8988T (cell line): Measurements from ENCODE around the gene SLC12A8.

Experiments used
- DNase-seq: peaks from one replicate; pipeline ENCODE4 v3.0.0; 2011

Gene SLC12A8

DNA sequence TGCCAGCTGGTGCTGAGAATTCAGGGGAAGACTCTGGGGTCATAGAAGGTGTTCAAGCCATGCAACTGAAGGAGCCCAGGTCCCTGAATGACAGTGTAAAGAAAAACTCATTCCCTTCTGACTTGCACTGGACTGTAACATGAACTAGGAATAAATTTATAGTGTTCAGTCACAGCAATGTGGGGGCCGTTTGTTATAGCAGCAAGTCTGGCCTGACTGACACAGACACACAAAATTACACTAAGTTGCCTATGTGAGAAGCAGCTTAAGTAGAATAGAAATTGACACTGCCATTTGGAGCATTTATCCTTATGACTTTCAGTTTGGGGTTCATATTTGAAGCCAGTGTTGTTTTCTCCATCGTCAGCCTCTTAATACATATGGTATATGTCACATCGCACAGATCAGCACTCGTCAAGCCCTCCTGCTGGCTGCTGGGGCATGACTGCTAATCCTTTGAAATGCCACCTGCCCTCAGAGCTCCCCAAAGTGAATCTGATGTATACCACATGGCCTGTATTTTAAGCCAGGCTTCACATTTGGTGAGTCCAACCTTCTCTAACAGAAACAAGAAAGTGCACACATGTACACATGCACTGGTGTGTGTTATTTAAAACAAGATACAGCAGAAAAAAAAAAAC lies 139.7 kb downstream of the SLC12A8 start:
- DNase-seq: no peak

DNA sequence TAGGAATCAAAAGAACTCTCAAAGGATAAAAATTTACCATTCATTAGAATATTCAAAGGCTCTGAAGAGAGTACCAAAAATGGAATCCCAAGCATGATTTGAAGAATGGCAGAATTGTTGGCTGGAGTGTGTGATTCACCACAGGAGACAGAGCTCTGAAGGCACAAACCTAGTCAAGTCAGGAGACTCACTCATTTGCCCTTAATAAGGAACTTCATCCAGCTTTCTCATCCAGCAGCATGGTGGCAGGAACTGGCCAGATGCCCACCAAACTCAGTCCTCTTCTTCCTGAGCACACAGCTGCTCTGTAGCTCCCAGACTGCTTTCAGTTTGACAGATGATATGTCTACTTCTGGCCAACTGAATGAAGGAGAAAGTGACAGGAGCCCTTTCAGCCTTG lies 140.2 kb downstream of the SLC12A8 start:
- DNase-seq: no peak

DNA sequence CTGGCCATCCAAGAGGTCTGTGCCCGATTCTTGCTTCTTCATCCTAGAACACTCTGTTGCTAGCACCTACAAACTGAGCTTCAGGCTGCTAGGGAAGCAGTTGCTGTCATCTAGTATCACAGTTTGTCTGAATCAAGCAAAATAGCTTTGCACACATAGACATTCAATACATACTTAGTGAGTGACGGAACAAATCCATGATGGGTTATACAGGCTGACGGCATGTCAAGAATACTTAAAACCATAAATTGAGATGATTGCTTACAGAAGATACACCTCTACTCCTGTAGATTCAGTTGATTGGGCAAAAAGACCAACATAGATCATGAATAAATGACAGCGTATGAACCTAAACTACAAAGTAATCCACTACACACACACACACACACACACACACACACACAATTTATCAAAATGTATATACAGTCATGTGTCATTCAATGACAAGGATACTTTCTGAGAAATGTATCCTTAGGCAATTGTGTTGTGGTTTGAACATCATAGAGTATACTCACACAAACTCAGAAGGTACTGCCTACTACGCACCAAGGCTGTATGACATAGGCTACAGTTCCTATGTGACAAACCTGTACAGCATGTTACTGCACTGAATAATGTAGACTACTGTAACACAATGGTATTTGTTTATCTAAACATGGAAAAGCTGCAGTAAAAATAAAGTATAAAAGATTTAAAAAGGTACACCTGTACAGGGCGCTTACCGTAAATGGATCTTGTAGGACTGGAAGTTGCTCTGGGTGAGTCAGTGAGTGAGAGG lies 142.4 kb downstream of the SLC12A8 start:
- no peak for DNase-seq

DNA sequence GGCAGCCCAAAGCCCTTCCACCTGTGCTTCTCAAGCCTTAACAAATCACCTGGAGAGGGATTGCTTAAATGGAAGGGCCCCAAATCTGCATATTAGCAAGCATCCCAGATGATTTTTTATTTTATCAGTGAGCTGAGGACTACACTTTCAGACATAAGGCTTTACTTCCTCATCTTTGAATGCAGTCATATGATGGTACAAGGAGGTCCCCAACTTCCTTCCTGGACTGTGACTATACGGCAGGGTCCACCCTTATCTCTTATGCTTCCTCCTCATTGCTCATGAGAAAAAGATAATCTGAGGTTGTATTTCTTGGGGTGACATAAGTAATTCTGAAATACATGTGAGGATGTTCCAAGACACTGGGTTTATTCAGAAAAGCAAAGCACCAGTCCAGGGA lies 143.1 kb downstream of the SLC12A8 start:
- DNase-seq: no peak

DNA sequence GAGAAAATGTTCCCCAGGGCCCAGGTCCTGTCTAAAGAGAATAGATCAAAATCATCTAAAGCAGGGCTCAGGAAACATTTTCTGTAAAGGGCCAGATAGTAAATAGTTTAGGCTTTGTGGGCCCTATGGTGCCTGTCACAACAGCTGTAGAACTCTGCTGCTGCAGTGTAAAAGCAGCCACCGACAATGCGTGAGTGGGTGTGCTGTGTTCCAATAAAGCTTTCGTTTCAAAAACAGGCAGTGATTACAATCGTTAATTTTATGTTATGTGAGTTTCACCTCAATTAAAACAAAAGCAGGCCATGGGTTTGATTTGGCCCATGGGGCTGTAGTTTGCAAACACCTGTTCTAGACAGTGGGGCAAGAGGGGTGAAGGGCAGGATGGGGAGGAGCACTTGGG lies 144.3 kb downstream of the SLC12A8 start:
- DNase-seq: no peak

DNA sequence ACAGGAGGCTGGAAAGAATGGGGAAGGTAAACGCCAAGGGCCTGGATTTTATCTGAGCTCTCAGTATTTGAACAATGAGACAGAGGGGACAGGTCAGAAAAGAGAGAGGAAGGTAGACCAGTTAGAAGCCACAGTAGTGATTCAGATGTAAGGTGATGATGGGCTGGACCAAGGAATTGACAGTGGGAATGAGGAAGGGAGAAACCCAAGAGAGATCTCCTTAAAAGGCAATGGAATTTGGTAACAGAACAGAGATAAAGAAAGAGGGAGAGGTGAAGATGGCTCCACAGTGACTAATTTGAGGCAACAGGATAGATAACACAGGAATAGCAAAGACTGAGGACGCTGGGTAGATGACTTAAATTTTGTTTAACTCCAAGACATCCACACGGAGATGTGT lies 145.3 kb downstream of the SLC12A8 start:
- DNase-seq: no peak

DNA sequence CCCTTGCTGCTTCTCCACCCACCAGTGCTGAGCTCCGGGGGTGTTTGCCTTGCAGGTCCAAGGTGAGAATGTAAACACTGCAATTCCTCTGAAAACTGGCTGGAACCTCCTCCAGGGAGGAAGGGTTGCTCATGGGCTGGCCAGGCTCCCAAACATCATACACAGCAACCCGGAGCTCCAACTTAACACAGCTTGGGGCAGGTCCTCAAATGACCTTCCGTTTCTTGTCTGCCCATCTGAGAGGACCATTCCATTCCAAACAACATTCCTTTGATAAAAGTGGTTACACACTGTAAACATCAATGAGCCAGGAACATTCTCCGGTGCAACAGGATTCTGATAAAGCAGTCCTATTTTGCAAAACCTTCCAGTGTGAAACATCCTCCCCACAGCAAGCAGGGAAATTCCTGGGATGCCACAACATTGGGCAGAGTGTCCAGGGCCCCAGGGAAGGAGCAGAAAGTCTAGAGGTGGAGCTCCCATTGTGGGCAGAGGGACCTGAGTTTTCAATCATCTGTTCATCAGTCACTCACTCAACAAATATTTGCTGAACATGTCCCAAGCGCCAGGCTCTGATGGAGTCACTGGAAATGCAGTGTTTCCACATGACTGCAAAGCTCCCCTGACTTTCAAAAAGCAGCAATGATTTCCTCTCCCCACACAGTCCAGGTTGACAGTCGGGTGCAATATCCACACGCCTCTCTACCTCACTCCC lies 149.5 kb downstream of the SLC12A8 start:
- peak; percentile 50 for DNase-seq

DNA sequence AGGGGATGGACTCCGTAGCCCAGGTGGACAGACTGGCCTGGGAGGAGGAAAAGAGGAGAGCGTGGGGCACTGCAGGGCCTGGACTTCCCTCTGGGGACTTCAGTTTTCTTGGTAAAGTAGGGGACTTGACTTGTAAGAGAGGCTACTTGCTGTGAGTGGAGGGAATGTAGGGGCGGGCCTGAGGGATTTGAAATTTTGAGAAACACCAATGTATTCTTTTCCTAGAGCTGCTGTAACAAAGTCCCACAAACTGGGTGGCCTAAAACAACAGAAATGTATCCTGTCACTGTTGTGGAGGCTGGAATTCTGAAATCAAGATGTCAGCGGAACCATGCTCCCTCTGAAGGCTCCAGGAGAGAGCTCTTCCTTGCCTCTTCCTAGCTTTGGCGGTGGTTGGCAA lies 150.9 kb downstream of the SLC12A8 start:
- DNase-seq: no peak

DNA sequence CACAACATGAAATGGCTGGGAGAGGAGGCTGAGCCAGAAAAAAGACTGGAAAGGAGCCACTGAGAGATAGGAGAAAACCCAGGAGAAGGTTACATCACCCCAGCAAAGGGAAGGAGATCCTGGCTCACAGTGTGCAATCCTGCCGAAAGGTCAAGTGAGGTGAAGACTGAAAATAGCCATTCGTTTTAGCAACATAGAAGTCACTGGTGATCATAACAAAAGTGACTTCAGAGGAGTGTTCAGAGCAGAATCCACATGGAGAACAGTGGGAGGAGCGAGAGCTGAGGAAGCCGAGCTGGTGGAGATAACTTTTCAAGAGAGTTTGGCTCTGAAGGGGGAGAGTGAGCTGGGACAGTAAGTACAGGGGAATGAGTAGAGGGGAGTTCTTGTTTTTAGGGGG lies 151.4 kb downstream of the SLC12A8 start:
- DNase-seq: no peak

DNA sequence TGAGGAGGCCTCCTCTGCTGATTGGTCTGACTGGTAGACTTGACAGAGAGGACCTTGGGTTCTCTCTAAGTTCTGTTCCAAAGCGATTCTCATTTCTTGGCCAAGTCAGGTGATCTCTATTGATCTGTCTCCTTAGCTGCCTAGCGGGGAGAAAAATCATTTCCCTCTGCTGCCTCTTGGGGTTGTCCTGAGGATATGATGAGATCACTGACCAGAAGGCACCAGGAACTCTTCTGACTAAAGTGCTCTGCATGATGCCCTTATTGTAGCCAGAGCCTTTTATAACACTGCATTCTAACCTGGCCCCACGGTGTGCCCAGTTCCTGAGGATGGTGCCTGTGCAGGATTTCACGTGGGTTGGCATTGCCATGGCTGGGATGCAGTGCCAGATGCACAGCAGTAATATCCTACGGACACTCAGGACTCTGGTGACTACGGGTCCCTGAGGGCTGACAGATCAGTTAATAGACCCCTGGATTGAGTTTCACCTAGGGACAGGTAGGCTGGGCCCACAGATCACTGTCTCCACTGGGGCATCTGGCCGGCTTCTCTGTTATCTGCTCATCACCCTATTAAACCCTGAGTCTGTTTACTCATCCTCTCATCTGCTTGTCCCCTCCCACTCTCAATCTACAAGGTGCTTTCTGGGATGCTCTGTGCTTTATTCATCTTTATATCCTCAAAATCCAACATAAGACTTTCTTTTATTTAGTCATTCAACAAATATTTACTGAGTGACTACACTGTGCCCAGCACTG lies 152.9 kb downstream of the SLC12A8 start:
- DNase-seq: no peak

DNA sequence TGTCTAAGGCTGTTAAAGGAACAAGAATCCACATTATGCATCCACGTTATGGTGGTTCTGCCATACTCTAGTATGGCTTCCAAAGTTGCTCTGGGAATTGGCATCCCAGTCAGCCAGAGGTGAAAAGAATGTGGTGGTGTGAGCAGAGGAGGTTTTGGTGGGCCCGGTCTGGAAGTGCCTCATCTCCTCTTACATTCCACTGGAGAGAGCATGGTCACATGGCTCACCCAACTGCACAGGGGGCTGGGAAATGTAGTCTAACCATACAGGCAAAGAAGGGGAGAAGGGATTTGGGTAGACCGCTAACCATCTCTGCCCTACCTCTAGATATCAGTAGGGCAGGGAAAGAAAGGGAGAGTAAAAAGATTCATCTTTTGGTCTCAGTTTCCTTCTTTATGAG lies 153.6 kb downstream of the SLC12A8 start:
- DNase-seq: no peak

DNA sequence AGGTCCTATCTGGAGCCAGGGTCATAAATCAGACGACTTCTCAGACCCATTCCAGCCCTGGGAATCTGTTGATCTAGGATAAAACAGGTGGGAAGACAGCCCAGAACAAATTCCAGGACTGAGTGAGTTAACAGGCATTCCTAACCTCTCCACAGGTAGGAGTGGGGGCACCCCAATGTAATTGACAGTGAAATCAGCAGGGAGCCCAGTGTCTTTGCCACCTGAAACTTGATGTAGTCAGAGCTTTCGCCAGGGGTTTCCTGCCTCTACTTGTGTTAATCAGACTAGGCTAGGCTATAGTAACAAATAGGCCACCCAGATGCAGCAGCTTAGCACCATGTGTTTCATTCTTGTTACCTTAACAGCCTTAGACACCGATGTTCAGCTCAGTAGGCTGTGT lies 154.0 kb downstream of the SLC12A8 start:
- DNase-seq: no peak

DNA sequence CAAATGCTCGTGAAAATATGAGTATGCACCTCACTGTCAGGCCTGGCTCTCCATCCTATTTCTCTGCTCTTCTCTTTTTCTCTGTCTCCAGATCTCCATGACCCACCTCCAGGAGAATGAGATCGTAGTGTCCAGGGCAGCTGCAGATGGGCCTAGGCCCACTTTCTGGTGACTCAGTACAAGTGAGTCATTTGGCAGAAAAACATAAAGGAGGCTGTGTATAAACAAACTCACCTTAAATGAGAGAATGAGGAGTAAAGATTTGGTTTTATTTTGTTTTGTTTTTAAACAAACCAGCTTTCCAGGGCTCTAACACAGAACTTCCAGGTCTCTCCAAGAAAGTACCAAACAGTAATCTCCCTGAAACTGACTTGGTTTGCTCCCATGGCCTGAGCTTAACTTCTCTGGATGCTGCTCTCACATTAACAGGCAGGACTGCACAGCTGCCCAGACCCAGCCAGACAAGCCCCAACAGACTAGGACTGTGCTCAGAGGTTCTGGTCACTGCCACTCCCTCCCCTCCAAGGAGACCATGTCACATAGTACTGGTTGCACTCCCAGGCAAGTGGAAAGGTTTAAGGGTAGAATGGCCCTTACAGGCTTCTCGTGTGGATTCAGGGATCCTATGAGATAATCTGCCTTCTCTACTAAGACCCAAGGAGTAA lies 155.2 kb downstream of the SLC12A8 start:
- DNase-seq: no peak

DNA sequence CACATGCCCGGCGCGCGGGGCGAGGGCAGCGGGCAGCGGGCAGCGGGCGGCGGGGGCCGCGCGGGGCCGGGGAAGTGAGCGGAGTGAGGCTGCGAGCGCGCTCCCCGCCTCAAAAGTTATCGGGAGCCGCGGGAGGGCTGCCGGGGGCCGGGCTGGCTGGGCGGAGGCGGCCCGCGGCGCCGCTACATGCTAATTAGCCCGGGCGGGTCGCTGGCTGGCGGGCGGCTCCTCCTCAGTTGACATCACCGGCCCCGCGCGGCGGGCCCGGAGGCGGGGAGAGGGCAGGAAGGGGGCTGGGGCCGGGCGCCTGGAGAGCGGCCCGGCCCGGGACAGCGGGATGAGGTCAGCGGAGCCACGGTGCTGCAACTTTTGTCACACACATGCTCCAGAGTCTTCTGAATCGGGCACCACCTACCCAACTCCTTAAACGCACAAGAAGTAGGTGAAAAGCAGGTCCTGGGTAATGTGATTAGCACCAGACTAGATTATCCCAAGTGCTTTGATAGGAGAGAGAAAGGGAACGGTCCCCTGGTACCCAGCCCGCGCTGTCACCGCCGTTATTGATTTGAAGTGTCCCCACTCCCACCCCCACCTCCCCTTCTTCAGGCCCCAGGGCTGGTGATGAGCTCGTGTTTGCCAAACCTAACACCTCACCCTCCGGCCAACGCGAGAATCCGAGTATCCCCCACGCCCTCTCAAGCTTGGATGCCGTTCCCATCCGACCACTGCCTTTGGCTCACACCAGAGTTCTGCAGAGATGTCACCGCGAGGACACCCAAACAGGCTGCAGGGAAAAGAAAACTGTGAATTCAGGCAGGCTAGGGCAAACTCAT lies 156.4 kb downstream of the SLC12A8 start, which contains the start of gene HEG1:
HEG1 (minus strand) TSS at position 85 of the 833 bp plus-strand sequence. CDS start 107 bp downstream, outside the sequence.
- peak; percentile 92 for DNase-seq

DNA sequence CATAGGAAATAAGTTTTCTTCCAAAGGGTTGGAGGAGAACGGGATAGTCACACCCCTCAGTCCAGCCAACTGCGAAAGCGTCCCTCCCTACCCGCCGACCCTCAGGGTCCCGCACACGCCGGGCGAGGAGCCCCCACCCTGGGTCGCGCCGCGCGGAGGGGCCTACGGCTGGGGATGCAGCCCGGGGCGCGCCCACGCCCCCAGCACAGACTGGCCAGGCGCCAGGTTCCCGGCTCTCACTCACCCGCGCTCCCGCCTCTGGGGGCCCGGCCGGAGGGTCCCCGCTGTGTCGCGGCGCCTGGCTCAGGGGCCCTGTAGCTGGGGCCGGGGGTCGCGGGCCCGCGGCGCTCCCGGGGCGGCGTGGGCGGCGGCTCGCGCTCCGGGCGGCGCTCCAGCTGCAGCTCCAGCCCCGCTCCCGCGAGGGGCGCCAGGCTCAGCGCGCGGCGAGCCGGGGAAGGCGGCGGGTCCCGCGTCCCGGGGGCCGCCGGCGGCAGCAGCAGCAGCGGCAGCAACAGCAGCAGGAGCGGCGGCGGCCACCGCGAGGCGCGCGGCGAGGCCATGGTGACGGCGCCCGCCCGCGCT lies 157.1 kb downstream of the SLC12A8 start:
- no peak for DNase-seq

DNA sequence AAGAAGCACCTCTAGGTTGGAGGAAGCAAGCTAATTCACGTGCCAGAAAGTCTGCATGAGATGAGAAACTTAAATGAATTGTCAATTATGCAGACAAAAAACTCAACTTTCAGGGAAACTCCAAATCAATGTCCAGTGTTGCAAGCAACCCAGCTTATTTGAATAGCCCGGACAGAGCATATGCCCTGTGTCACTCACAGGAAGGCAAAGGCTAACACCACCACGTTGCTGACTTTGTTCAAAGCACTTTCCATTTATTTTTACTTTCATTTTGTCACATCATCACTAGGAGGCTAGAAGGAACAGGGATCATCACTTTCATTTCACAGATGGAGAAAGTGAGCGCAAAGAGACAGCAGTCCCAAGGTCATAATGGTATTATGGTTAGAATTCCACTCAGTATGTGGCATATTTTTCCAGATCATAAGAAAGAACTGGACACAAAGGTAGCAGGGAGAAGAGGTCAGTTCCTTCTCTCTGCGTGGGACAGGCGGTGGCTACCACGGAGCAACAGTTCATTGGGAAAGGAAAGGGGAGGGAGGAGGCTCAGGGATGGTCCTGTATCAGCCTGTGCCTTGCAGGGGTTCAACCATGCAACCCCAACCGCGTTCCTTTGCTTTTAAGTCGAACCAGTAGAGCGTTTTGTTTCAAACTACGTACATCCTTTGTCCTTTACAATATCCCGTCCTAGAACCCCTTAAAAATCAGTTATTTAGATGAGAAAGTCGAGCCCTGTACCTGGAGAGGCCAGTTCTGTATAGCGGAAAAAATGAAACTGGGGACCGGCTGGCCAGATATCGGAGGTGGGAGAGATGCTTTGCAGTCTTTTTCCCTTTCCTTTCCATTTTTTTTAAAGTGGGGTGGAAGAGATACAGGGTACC lies 157.9 kb downstream of the SLC12A8 start:
- DNase-seq: peak; percentile 71

DNA sequence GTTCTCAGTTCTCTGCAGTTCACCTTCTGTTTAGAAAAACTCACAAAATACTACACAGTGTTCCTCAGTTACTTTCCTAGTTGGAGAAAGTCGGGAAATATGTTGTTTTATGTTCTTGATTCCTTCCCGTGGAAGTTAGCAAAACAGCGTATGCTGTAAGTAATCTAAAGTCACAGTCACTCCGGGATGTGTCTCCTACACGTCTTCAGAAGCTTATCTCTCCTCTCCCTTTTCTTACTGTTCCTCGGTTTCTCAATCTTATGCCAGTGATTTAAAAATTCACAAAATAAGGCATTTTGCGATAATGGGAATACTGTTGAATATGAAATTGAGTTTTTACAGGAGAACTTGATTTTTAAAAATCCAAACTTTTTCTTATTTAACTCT lies 158.5 kb downstream of the SLC12A8 start:
- DNase-seq: no peak

DNA sequence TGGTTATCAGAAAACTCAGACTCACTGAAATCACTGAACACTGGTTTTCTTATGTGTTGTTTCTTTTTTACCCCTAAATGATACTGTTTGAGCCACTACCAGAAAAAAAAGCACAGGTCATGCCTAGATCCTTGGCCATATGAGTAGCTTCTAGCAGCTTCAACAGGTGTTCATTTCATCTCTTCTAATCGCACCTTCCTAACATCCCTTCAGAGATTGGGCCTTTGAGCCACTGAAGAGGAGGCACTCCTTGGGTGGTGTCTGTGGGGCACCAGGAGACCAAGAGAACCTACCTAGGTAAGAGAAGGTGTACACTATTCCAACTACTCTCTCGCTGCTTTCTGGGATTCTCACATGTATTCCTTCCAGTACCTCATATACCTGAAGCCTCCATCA lies 159.2 kb downstream of the SLC12A8 start:
- DNase-seq: no peak

DNA sequence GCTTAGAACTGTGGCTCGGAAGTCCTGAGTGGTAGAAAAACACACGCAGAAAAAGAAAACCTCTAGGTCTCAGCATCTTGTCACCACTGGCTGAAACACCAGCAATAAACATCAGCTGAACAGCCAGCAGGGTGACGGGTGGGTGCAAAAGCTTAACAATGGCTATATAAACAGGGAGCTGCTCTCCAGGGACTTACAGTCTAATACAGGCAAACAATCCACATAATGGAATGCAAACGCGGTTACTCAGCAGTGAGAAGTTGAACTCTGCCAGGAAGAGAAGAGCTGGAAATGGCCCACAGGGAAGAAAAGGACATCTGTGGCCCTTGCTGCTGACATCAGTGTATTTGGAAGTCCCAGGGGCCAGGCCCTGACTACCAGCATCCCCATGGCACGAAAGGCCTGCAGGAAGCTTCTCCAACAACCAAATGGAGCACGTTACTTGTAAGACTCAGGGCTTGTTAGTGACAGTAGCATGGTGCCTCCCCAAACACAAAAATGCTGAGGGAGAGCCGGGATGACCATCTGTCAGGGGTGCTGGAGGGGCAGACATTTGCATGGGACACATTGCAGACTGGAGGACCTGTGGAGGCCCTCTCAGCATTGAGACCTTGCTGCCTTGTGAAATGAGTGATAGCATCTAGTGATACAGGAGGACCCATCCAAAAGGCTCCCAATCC lies 159.8 kb downstream of the SLC12A8 start:
- no peak for DNase-seq
